ENCODE data around the gene MICAL3.

Gene MICAL3

GRCh38 chr22:17797721-17798559 is 226.4 kb downstream of the MICAL3 start:
- Histone ChIP-seq H3K27ac (ENCODE audit: low read length) (no peak overlapping the region), H3K36me3 (ENCODE audit: control insufficient read depth, insufficient read depth, low read length) (no peaks in the 10 kb centered on the region), H3K27me3 (ENCODE audit: control insufficient read depth, insufficient read depth, low read length) (no peaks in the 10 kb centered on the region), H3K4me3 (ENCODE audit: low read length) (no peak overlapping the region), H3K9me3 (ENCODE audit: control insufficient read depth, insufficient read depth, low read length) (no peaks in the 10 kb centered on the region), H3K4me1 (ENCODE audit: control insufficient read depth, insufficient read depth, low read length) (no peaks in the 10 kb centered on the region)
- DNase-seq (ENCODE audit: low read depth, low spot score): no peak
- no CpG with 5 or more reads among the region's 23 CpGs for whole genome bisulfite sequencing (ENCODE audit: insufficient coverage, insufficient read length)

- Histone ChIP-seq H3K4me3 (ENCODE audit: low read length) (no peak overlapping the region), H3K27me3 (ENCODE audit: control insufficient read depth, insufficient read depth, low read length) (no peaks in the 10 kb centered on the region), H3K4me1 (ENCODE audit: control insufficient read depth, insufficient read depth, low read length) (no peaks in the 10 kb centered on the region), H3K27ac (ENCODE audit: low read length) (no peak overlapping the region), H3K9me3 (ENCODE audit: control insufficient read depth, insufficient read depth, low read length) (no peaks in the 10 kb centered on the region), H3K36me3 (ENCODE audit: control insufficient read depth, insufficient read depth, low read length) (no peaks in the 10 kb centered on the region)
- DNase-seq (ENCODE audit: low read depth, low spot score): no peak
- WGBS (ENCODE audit: insufficient coverage, insufficient read length): no CpG with 5 or more reads among the region's 5 CpGs
Measured at GRCh38 chr22:17796695-17797094, 227.7 kb downstream of the MICAL3 start.

- H3K27me3 ChIP-seq (ENCODE audit: control insufficient read depth, insufficient read depth, low read length): no peaks in the 10 kb centered on the region
- no peaks in the 10 kb centered on the region for H3K9me3 ChIP-seq (ENCODE audit: control insufficient read depth, insufficient read depth, low read length)
- no peak overlapping the region for H3K4me3 ChIP-seq (ENCODE audit: low read length)
- no CpG with 5 or more reads among the region's 32 CpGs for WGBS (ENCODE audit: insufficient coverage, insufficient read length)
- H3K27ac ChIP-seq (ENCODE audit: low read length): no peak overlapping the region
- no peaks in the 10 kb centered on the region for H3K36me3 ChIP-seq (ENCODE audit: control insufficient read depth, insufficient read depth, low read length)
- DNase-seq (ENCODE audit: low read depth, low spot score): no peak
- no peaks in the 10 kb centered on the region for H3K4me1 ChIP-seq (ENCODE audit: control insufficient read depth, insufficient read depth, low read length)
Measured at GRCh38 chr22:17795661-17796548, 228.5 kb downstream of the MICAL3 start.

- no CpG with 5 or more reads among the region's 25 CpGs for WGBS (ENCODE audit: insufficient coverage, insufficient read length)
- no peaks in the 10 kb centered on the region for H3K27me3 ChIP-seq (ENCODE audit: control insufficient read depth, insufficient read depth, low read length)
- no peak for DNase-seq (ENCODE audit: low read depth, low spot score)
- H3K36me3 ChIP-seq (ENCODE audit: control insufficient read depth, insufficient read depth, low read length): no peaks in the 10 kb centered on the region
- H3K4me1 ChIP-seq (ENCODE audit: control insufficient read depth, insufficient read depth, low read length): no peaks in the 10 kb centered on the region
- H3K27ac ChIP-seq (ENCODE audit: low read length): no peak overlapping the region
- H3K4me3 ChIP-seq (ENCODE audit: low read length): no peak overlapping the region
- H3K9me3 ChIP-seq (ENCODE audit: control insufficient read depth, insufficient read depth, low read length): no peaks in the 10 kb centered on the region
Measured at GRCh38 chr22:17794726-17795542, 229.4 kb downstream of the MICAL3 start.

- Histone ChIP-seq H3K9me3 (ENCODE audit: control insufficient read depth, insufficient read depth, low read length) (no peaks in the 10 kb centered on the region), H3K27ac (ENCODE audit: low read length) (no peak overlapping the region), H3K36me3 (ENCODE audit: control insufficient read depth, insufficient read depth, low read length) (no peaks in the 10 kb centered on the region; the same call in 1 of the 2 replicates), H3K4me1 (ENCODE audit: control insufficient read depth, insufficient read depth, low read length) (no peaks in the 10 kb centered on the region), H3K27me3 (ENCODE audit: control insufficient read depth, insufficient read depth, low read length) (no peaks in the 10 kb centered on the region), H3K4me3 (ENCODE audit: low read length) (no peak overlapping the region)
- no peak for DNase-seq (ENCODE audit: low read depth, low spot score)
- WGBS (ENCODE audit: insufficient coverage, insufficient read length): no CpG with 5 or more reads among the region's 29 CpGs
Measured at GRCh38 chr22:17792854-17793434, 231.4 kb downstream of the MICAL3 start.

- Histone ChIP-seq H3K36me3 (ENCODE audit: control insufficient read depth, insufficient read depth, low read length) (no peaks in the 10 kb centered on the region; the same call in 1 of the 2 replicates), H3K4me3 (ENCODE audit: low read length) (no peak overlapping the region), H3K27me3 (ENCODE audit: control insufficient read depth, insufficient read depth, low read length) (no peaks in the 10 kb centered on the region), H3K27ac (ENCODE audit: low read length) (no peak overlapping the region), H3K4me1 (ENCODE audit: control insufficient read depth, insufficient read depth, low read length) (no peaks in the 10 kb centered on the region), H3K9me3 (ENCODE audit: control insufficient read depth, insufficient read depth, low read length) (no peaks in the 10 kb centered on the region)
- DNase-seq (ENCODE audit: low read depth, low spot score): no peak
- no CpG with 5 or more reads among the region's 5 CpGs for WGBS (ENCODE audit: insufficient coverage, insufficient read length)
Measured at GRCh38 chr22:17792299-17792698, 232.1 kb downstream of the MICAL3 start.

- Histone ChIP-seq H3K27ac (ENCODE audit: low read length) (no peak overlapping the region), H3K4me3 (ENCODE audit: low read length) (no peak overlapping the region), H3K36me3 (ENCODE audit: control insufficient read depth, insufficient read depth, low read length) (no peaks in the 10 kb centered on the region; the same call in 1 of the 2 replicates), H3K27me3 (ENCODE audit: control insufficient read depth, insufficient read depth, low read length) (no peaks in the 10 kb centered on the region), H3K4me1 (ENCODE audit: control insufficient read depth, insufficient read depth, low read length) (no peaks in the 10 kb centered on the region), H3K9me3 (ENCODE audit: control insufficient read depth, insufficient read depth, low read length) (no peaks in the 10 kb centered on the region)
- DNase-seq (ENCODE audit: low read depth, low spot score): no peak
- no CpG with 5 or more reads among the region's 21 CpGs for WGBS (ENCODE audit: insufficient coverage, insufficient read length)
Measured at GRCh38 chr22:17791196-17791595, 233.2 kb downstream of the MICAL3 start.

GRCh38 chr22:17789379-17790200 is 234.8 kb downstream of the MICAL3 start:
- Histone ChIP-seq H3K4me1 (ENCODE audit: control insufficient read depth, insufficient read depth, low read length) (no peaks in the 10 kb centered on the region), H3K27ac (ENCODE audit: low read length) (no peak overlapping the region), H3K9me3 (ENCODE audit: control insufficient read depth, insufficient read depth, low read length) (no peaks in the 10 kb centered on the region), H3K27me3 (ENCODE audit: control insufficient read depth, insufficient read depth, low read length) (no peaks in the 10 kb centered on the region), H3K36me3 (ENCODE audit: control insufficient read depth, insufficient read depth, low read length) (no peaks in the 10 kb centered on the region; the same call in 1 of the 2 replicates), H3K4me3 (ENCODE audit: low read length) (no peak overlapping the region)
- no CpG with 5 or more reads among the region's 27 CpGs for WGBS (ENCODE audit: insufficient coverage, insufficient read length)
- DNase-seq (ENCODE audit: low read depth, low spot score): no peak

GRCh38 chr22:17788528-17789378 is 235.6 kb downstream of the MICAL3 start:
- Histone ChIP-seq H3K4me3 (ENCODE audit: low read length) (no peak overlapping the region), H3K27ac (ENCODE audit: low read length) (no peak overlapping the region), H3K9me3 (ENCODE audit: control insufficient read depth, insufficient read depth, low read length) (no peaks in the 10 kb centered on the region), H3K4me1 (ENCODE audit: control insufficient read depth, insufficient read depth, low read length) (no peaks in the 10 kb centered on the region), H3K36me3 (ENCODE audit: control insufficient read depth, insufficient read depth, low read length) (no peaks in the 10 kb centered on the region; the same call in 1 of the 2 replicates), H3K27me3 (ENCODE audit: control insufficient read depth, insufficient read depth, low read length) (no peaks in the 10 kb centered on the region)
- WGBS (ENCODE audit: insufficient coverage, insufficient read length): no CpG with 5 or more reads among the region's 32 CpGs
- DNase-seq (ENCODE audit: low read depth, low spot score): no peak

Measured in iPS DF 6.9 (cell line).